GM23338 (cell line): ENCODE results near the gene ZBTB37. TPM values are rescaled to one million over a fixed set of nuclear protein-coding genes. Genes with fewer than 3 reads are reported as not detected.

Experiments used
- ATAC-seq: fragments of 200-7000 bp; cut with Tn5 transposase; 3 replicates; pipeline ENCODE4 v1.9.1; 2020
- DNase-seq: peaks from one replicate; pipeline ENCODE4 v3.0.0-alpha.2; 2015; ENCODE audit warnings: low spot score
- H2AFZ ChIP-seq: fragments of 200-600 bp; sonication (generic); 2 replicates; pipeline ENCODE4 v1.8.0; 2016; ENCODE audit warnings: antibody characterized with exemption, mild to moderate bottlenecking, moderate library complexity
- H3F3A ChIP-seq: fragments of 200-600 bp; sonication (generic); replicated peaks from 2 replicates; pipeline ENCODE4 v1.8.0; 2017; ENCODE audit warnings: antibody characterized with exemption, mixed run types, low read depth
- H3K27ac ChIP-seq: fragments of 200-600 bp; sonication (generic); 2 replicates; pipeline ENCODE4 v1.6.1; 2016; ENCODE audit warnings: low read depth
- H3K27me3 ChIP-seq: fragments of 200-600 bp; sonication (generic); 2 replicates; pipeline ENCODE4 v1.8.0; 2016; ENCODE audit warnings: mild to moderate bottlenecking, mixed run types, moderate library complexity; ENCODE audit not compliant: insufficient read depth
- H3K36me3 ChIP-seq: fragments of 200-600 bp; sonication (generic); 2 replicates; pipeline ENCODE4 v1.8.0; 2016; ENCODE audit warnings: mild to moderate bottlenecking; ENCODE audit not compliant: insufficient read depth
- H3K4me1 ChIP-seq: fragments of 200-600 bp; sonication (generic); 2 replicates; pipeline ENCODE4 v1.8.0; 2016; ENCODE audit warnings: mild to moderate bottlenecking, moderate library complexity; ENCODE audit not compliant: insufficient read depth
- H3K4me2 ChIP-seq: fragments of 200-600 bp; sonication (generic); 2 replicates; pipeline ENCODE4 v1.7.1; 2017; ENCODE audit warnings: mixed run types
- H3K4me3 ChIP-seq: fragments of 200-600 bp; sonication (generic); 2 replicates; pipeline ENCODE4 v1.6.1; 2016; ENCODE audit warnings: mixed run types
- H3K79me2 ChIP-seq: fragments of 200-600 bp; sonication (generic); replicated peaks from 2 replicates; pipeline ENCODE4 v1.8.0; 2017; ENCODE audit warnings: mild to moderate bottlenecking; ENCODE audit not compliant: insufficient read depth
- H3K9me2 ChIP-seq: fragments of 200-600 bp; sonication (generic); 2 replicates; pipeline ENCODE4 v1.8.0; 2017; ENCODE audit not compliant: insufficient read depth
- H4K20me1 ChIP-seq: fragments of 200-600 bp; sonication (generic); replicated peaks from 2 replicates; pipeline ENCODE4 v1.8.0; 2017; ENCODE audit warnings: mild to moderate bottlenecking; ENCODE audit not compliant: insufficient read depth
- H3K27ac Mint-ChIP-seq: 2 replicates; pipeline ENCODE4 v1.8.0; 2020; ENCODE audit warnings: inconsistent platforms, mild to moderate bottlenecking, moderate library complexity, mixed read lengths
- H3K27me3 Mint-ChIP-seq: 3 replicates; pipeline ENCODE4 v1.8.0; 2022; ENCODE audit warnings: low read depth, mild to moderate bottlenecking, moderate library complexity, mixed read lengths, inconsistent platforms; ENCODE audit not compliant: insufficient read depth, poor library complexity
- H3K36me3 Mint-ChIP-seq: 3 replicates; pipeline ENCODE4 v1.8.0; 2021; ENCODE audit warnings: low read depth, mild to moderate bottlenecking, inconsistent platforms, moderate library complexity, mixed read lengths
- H3K4me1 Mint-ChIP-seq: 3 replicates; pipeline ENCODE4 v1.8.0; 2020; ENCODE audit warnings: mild to moderate bottlenecking, inconsistent platforms, mixed read lengths
- H3K4me3 Mint-ChIP-seq: 3 replicates; pipeline ENCODE4 v1.8.0; 2021; ENCODE audit warnings: moderate library complexity, mild to moderate bottlenecking, inconsistent platforms, mixed read lengths
- H3K9me3 Mint-ChIP-seq: 3 replicates; pipeline ENCODE4 v1.8.0; 2020; ENCODE audit warnings: moderate library complexity, mild to moderate bottlenecking, inconsistent platforms, mixed read lengths
- CREB1 ChIP-seq: fragments of 250-450 bp; sonication (Bioruptor Pico); IDR thresholded peaks from 2 replicates; pipeline ENCODE4 v1.5.0; 2020; ENCODE audit warnings: low read depth, mild to moderate bottlenecking, moderate library complexity
- EZH2 ChIP-seq: fragments of 200-600 bp; sonication (generic); IDR thresholded peaks from one replicate; pipeline ENCODE4 v1.8.0; 2017; ENCODE audit warnings: antibody characterized with exemption, mild to moderate bottlenecking, low read depth; ENCODE audit not compliant: unreplicated experiment
- EZH2phosphoT487 ChIP-seq: fragments of 200-600 bp; sonication (generic); IDR thresholded peaks from one replicate; pipeline ENCODE4 v1.8.1; 2018; ENCODE audit warnings: antibody characterized with exemption; ENCODE audit not compliant: unreplicated experiment
- JUNB ChIP-seq: IDR thresholded peaks from one replicate; pipeline ENCODE4 v1.6.1; 2016; ENCODE audit warnings: antibody characterized with exemption; ENCODE audit not compliant: unreplicated experiment
- NANOG ChIP-seq: IDR thresholded peaks from 2 replicates; pipeline ENCODE4 v1.6.1; 2016; ENCODE audit warnings: antibody characterized with exemption, borderline replicate concordance
- POLR2AphosphoS5 ChIP-seq: IDR thresholded peaks from 2 replicates; pipeline ENCODE4 v1.6.1; 2016; ENCODE audit warnings: antibody characterized with exemption, low read depth
- STAT1 ChIP-seq: IDR thresholded peaks from one replicate; pipeline ENCODE4 v1.6.1; 2016; ENCODE audit warnings: antibody characterized with exemption; ENCODE audit not compliant: unreplicated experiment
- ZNF114 ChIP-seq: fragments of 250-450 bp; sonication (Bioruptor Pico); IDR thresholded peaks from 2 replicates; pipeline ENCODE4 v1.5.0; 2020; ENCODE audit warnings: mild to moderate bottlenecking, moderate library complexity
- ZNF331 ChIP-seq: fragments of 250-450 bp; sonication (Bioruptor Pico); IDR thresholded peaks from 2 replicates; pipeline ENCODE4 v1.5.0; 2020; ENCODE audit warnings: low read depth, mild to moderate bottlenecking, moderate library complexity
- polyA plus RNA-seq: library from polyadenylated mRNA; unstranded; fragments of >200 nt; fragmentation: Nextera tagmentation; extraction: Ambion mirVana; gene quantifications from 2 replicates; pipeline ENCODE4 v1.2.1, GENCODE V29; 2016
- total RNA-seq: library from RNA; depleted of rRNA; stranded (reverse); fragments of >200 nt; shearing (Covaris generic); gene quantifications from 2 replicates; pipeline ENCODE4 v1.2.3, GENCODE V29; 2014
- TF ChIP-seq, protein P1 (sequence below): IDR thresholded peaks from 2 replicates; pipeline ENCODE4 v1.6.1; 2016; ENCODE audit warnings: antibody characterized with exemption
- TF ChIP-seq, protein P2 (sequence below), 2 experiments: fragments of 200-600 bp in 1 of 2; sonication (generic) in 1 of 2; conservative IDR thresholded peaks; 2 replicates each; pipeline versions ENCODE4 v1.5.1 to v1.6.1; 2016 to 2017; ENCODE audit warnings: antibody characterized with exemption in 2 of 2, low read depth in 2 of 2, mild to moderate bottlenecking in 2 of 2, moderate library complexity in 1 of 2
- TF ChIP-seq, protein P3 (sequence below): IDR thresholded peaks from one replicate; pipeline ENCODE4 v1.6.1; 2018; ENCODE audit warnings: antibody characterized with exemption; ENCODE audit not compliant: unreplicated experiment

Gene ZBTB37
- total and polyA plus RNA-seq, 2 experiments from 2014 or later, result 2.7 to 15.8 TPM

DNA sequence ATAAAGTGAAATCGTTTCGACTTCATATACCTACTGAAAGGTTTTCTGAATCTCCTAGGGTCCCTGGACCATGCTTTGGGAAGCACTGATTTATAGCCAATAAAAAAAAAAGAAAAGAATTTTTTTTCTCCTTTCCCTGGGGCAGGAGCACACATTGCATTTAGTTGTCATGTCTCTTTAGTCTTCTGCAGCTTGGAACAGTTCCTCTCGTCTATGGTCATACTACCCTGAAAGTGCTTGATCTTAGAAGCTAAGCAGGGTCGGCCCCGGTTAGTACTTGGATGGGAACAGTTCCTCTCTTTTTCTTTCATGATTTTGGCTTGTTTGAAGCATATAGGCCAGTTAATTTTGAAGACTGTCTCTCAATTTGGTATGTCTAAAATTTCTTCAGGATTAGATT is 52.7 kb downstream of the ZBTB37 start:
- Histone ChIP-seq H4K20me1 (no peaks in the 10 kb centered on the region), H3K4me3 (no peak overlapping the region), H3K4me2 (no peak overlapping the region), H3K4me1 (no peaks in the 10 kb centered on the region), H3K36me3 (no peaks in the 10 kb centered on the region), H3K79me2 (no peaks in the 10 kb centered on the region), H3K27me3 (no peaks in the 10 kb centered on the region), H3K27ac (no peak overlapping the region), H3F3A (no peaks in the 10 kb centered on the region), H2AFZ (peak overlapping the region; percentile 23; the same call in 1 of the 2 replicates), H3K9me2 (no peaks in the 10 kb centered on the region)
- Mint-ChIP-seq H3K9me3 (no peaks in the 10 kb centered on the region; the same call in 2 of the 3 replicates), H3K27ac (no peak overlapping the region), H3K27me3 (no peaks in the 10 kb centered on the region), H3K36me3 (no peaks in the 10 kb centered on the region), H3K4me1 (no peaks in the 10 kb centered on the region; the same call in 2 of the 3 replicates), H3K4me3 (no peak overlapping the region)
- TF ChIP-seq STAT1 (no peak), ZNF114 (CRISPR knock-in tag) (no peak), JUNB (no peak), EZH2 (no peak)
- TF ChIP-seq, protein P1, sequence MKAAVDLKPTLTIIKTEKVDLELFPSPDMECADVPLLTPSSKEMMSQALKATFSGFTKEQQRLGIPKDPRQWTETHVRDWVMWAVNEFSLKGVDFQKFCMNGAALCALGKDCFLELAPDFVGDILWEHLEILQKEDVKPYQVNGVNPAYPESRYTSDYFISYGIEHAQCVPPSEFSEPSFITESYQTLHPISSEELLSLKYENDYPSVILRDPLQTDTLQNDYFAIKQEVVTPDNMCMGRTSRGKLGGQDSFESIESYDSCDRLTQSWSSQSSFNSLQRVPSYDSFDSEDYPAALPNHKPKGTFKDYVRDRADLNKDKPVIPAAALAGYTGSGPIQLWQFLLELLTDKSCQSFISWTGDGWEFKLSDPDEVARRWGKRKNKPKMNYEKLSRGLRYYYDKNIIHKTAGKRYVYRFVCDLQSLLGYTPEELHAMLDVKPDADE, result no peak
- DNase-seq, result no peak
- no peak for ATAC-seq

DNA sequence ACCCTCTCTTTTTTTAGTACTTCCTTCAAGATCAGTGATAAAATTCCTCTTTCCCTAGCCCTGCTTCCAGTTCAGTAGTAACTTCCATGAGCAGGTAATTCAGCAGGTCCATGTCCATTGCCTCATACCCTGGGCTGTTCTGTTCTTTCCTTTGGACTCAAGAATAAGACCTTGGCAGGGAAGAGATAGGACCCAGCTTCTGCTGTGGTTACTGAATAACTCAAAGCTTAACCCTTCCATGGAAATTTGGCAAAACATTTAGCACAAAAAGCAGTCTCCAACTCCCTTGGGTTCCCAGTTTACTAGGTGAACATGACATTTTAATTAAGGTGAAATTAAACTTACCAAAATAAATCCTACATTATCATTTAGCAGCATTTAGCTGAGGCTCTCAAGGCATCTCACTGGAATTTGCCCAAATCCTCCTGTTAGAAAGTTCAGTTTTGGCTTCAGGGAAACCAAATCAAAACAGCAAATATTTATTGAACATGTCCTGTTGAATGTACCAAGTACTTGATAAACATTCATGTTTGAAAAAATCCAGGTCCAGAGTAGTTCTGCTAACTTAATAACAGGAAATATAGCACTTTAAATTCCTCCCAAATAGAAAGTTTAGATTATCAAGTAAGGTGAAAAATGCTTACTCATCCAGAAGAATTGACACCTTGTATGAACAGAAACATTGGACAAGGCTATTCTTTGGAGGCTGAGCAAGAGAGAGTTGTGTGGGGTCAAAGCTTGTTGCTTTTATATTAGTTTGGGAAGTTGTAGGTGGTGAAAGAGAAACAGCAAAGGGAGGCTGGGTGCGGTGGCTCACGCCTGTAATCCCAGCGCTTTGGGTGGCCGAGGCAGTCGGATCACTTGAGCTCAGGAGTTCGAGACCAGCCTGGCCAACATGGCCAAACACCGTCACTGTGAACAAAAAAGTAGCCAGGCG is 57.4 kb downstream of the ZBTB37 start:
- Histone ChIP-seq H3K36me3 (no peaks in the 10 kb centered on the region), H3F3A (no peaks in the 10 kb centered on the region)
- H3K27ac Mint-ChIP-seq, result no peak overlapping the region
- TF ChIP-seq EZH2phosphoT487 (no peak), CREB1 (CRISPR knock-in tag) (no peak), EZH2 (no peak), ZNF331 (no peak), POLR2AphosphoS5 (no peak), JUNB (no peak), ZNF114 (CRISPR knock-in tag) (no peak), NANOG (no peak), STAT1 (no peak)
- TF ChIP-seq, protein P2, sequence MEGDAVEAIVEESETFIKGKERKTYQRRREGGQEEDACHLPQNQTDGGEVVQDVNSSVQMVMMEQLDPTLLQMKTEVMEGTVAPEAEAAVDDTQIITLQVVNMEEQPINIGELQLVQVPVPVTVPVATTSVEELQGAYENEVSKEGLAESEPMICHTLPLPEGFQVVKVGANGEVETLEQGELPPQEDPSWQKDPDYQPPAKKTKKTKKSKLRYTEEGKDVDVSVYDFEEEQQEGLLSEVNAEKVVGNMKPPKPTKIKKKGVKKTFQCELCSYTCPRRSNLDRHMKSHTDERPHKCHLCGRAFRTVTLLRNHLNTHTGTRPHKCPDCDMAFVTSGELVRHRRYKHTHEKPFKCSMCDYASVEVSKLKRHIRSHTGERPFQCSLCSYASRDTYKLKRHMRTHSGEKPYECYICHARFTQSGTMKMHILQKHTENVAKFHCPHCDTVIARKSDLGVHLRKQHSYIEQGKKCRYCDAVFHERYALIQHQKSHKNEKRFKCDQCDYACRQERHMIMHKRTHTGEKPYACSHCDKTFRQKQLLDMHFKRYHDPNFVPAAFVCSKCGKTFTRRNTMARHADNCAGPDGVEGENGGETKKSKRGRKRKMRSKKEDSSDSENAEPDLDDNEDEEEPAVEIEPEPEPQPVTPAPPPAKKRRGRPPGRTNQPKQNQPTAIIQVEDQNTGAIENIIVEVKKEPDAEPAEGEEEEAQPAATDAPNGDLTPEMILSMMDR (conservative IDR thresholded peaks at IDR 0.05; ENCODE audit: low read depth in 2 of 2), result no peak
- TF ChIP-seq, protein P3, sequence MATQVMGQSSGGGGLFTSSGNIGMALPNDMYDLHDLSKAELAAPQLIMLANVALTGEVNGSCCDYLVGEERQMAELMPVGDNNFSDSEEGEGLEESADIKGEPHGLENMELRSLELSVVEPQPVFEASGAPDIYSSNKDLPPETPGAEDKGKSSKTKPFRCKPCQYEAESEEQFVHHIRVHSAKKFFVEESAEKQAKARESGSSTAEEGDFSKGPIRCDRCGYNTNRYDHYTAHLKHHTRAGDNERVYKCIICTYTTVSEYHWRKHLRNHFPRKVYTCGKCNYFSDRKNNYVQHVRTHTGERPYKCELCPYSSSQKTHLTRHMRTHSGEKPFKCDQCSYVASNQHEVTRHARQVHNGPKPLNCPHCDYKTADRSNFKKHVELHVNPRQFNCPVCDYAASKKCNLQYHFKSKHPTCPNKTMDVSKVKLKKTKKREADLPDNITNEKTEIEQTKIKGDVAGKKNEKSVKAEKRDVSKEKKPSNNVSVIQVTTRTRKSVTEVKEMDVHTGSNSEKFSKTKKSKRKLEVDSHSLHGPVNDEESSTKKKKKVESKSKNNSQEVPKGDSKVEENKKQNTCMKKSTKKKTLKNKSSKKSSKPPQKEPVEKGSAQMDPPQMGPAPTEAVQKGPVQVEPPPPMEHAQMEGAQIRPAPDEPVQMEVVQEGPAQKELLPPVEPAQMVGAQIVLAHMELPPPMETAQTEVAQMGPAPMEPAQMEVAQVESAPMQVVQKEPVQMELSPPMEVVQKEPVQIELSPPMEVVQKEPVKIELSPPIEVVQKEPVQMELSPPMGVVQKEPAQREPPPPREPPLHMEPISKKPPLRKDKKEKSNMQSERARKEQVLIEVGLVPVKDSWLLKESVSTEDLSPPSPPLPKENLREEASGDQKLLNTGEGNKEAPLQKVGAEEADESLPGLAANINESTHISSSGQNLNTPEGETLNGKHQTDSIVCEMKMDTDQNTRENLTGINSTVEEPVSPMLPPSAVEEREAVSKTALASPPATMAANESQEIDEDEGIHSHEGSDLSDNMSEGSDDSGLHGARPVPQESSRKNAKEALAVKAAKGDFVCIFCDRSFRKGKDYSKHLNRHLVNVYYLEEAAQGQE, result no peak
- TF ChIP-seq, protein P1, result no peak

More for the DNA sequence above, 57.4 kb downstream of the ZBTB37 start:
- Histone ChIP-seq H4K20me1 (no peaks in the 10 kb centered on the region), H2AFZ (no peak overlapping the region), H3K79me2 (no peaks in the 10 kb centered on the region), H3K9me2 (no peaks in the 10 kb centered on the region), H3K4me3 (no peak overlapping the region), H3K27ac (no peak overlapping the region; the same call in 1 of the 2 replicates), H3K27me3 (no peaks in the 10 kb centered on the region), H3K4me1 (no peaks in the 10 kb centered on the region), H3K4me2 (no peak overlapping the region)
- Mint-ChIP-seq H3K4me1 (no peaks in the 10 kb centered on the region), H3K36me3 (no peaks in the 10 kb centered on the region), H3K4me3 (no peak overlapping the region), H3K9me3 (no peaks in the 10 kb centered on the region; the same call in 2 of the 3 replicates), H3K27me3 (no peaks in the 10 kb centered on the region)
- no peak for ATAC-seq
- DNase-seq, result no peak
